H1 (cell line): ENCODE results near the gene TAS2R50. TPM values are rescaled to one million over a fixed set of nuclear protein-coding genes. Genes with fewer than 3 reads are reported as not detected.

ENCODE experiments used
- CTCF ChIA-PET: fragments of 300-600 bp; sonication (Branson Sonifier 250); formaldehyde crosslinking; loops from one replicate; lab custom pipeline; 2021; ENCODE audit not compliant: partially characterized antibody; lab: Charles Lee
- POLR2A ChIA-PET: fragments of 300-600 bp; sonication (Branson Sonifier 250); formaldehyde crosslinking; loops from one replicate; lab custom pipeline; 2021; ENCODE audit warnings: inconsistent platforms; ENCODE audit not compliant: partially characterized antibody; lab: Charles Lee
- DNase-seq, 2 experiments: peaks; one replicate each; pipeline versions ENCODE4 v3.0.0 to v3.0.0-alpha.2; 2010 to 2022; ENCODE audit warnings: low spot score in 2 of 2, low read depth in 1 of 2, mixed read lengths in 1 of 2
- FAIRE-seq: peaks from 2 replicates; lab custom pipeline; 2011; peaks lifted over from hg19 to GRCh38; lab: Jason Lieb, UNC
- H2AFZ ChIP-seq: 2 replicates; pipeline ENCODE4 v1.8.1; 2012; ENCODE audit warnings: low read length, inconsistent platforms
- H2AK5ac ChIP-seq: 2 replicates; pipeline ENCODE4 v1.6.1; 2013; ENCODE audit warnings: low read depth, low read length
- H2BK120ac ChIP-seq: replicated peaks from 2 replicates; pipeline ENCODE3; 2013; ENCODE audit warnings: low read depth, low read length, inconsistent platforms
- H2BK12ac ChIP-seq: 2 replicates; pipeline ENCODE4 v1.6.1; 2013; ENCODE audit warnings: low read depth, low read length
- H2BK15ac ChIP-seq: 2 replicates; pipeline ENCODE4 v1.6.1; 2013; ENCODE audit warnings: low read length
- H2BK20ac ChIP-seq: 2 replicates; pipeline ENCODE4 v1.6.1; 2013; ENCODE audit warnings: low read length
- H2BK5ac ChIP-seq: 2 replicates; pipeline ENCODE4 v1.6.1; 2013; ENCODE audit warnings: low read depth, low read length
- H3K14ac ChIP-seq: 2 replicates; pipeline ENCODE4 v1.6.1; 2013; ENCODE audit warnings: inconsistent platforms; ENCODE audit not compliant: insufficient read length
- H3K18ac ChIP-seq: 2 replicates; pipeline ENCODE4 v1.6.1; 2013; ENCODE audit warnings: low read length; ENCODE audit errors: extremely low read depth
- H3K23ac ChIP-seq: 2 replicates; pipeline ENCODE4 v1.6.1; 2013; ENCODE audit warnings: inconsistent platforms; ENCODE audit not compliant: insufficient read length
- H3K23me2 ChIP-seq: 2 replicates; pipeline ENCODE4 v1.6.1; 2013; ENCODE audit warnings: low read depth, low read length
- H3K27ac ChIP-seq: 2 replicates; pipeline ENCODE4 v1.6.1; 2011; ENCODE audit warnings: low read depth, low read length, inconsistent platforms
- H3K27me3 ChIP-seq, 4 experiments: replicated peaks in 1 of 4; 1 replicate in 1 of 4; 2 replicates in 3 of 4; pipeline versions ENCODE4 v1.6.1 to v1.8.1; 2011 to 2013; ENCODE audit warnings: low read length in 3 of 4, mild to moderate bottlenecking in 3 of 4, inconsistent platforms in 2 of 4, mixed read lengths in 2 of 4, moderate library complexity in 1 of 4; ENCODE audit not compliant: control insufficient read depth in 3 of 4, insufficient read depth in 3 of 4; ENCODE audit errors: extremely low read depth in 1 of 4
- H3K36me3 ChIP-seq, 4 experiments: 2 replicates each; pipeline versions ENCODE4 v1.6.1 to v1.8.1; 2011 to 2013; ENCODE audit warnings: mild to moderate bottlenecking in 4 of 4, low read length in 3 of 4, moderate library complexity in 2 of 4, control low read depth in 1 of 4, inconsistent platforms in 1 of 4; ENCODE audit not compliant: insufficient read depth in 4 of 4, control insufficient read depth in 2 of 4
- H3K4ac ChIP-seq: replicated peaks from 2 replicates; pipeline ENCODE3; 2013; ENCODE audit warnings: low read length, low read depth, mixed read lengths, inconsistent platforms; ENCODE audit not compliant: insufficient read length
- H3K4me1 ChIP-seq, 4 experiments: replicated peaks in 1 of 4; 1 replicate in 1 of 4; 2 replicates in 3 of 4; pipeline versions ENCODE4 v1.6.1 to v1.8.1; 2011 to 2013; ENCODE audit warnings: low read length in 3 of 4, inconsistent platforms in 2 of 4, mixed read lengths in 1 of 4; ENCODE audit not compliant: insufficient read depth in 4 of 4, control insufficient read depth in 3 of 4
- H3K4me2 ChIP-seq, 2 experiments: 2 replicates each; pipeline versions ENCODE4 v1.6.1 to v1.8.1; 2011 to 2013; ENCODE audit warnings: low read depth in 2 of 2, low read length in 2 of 2, control low read depth in 1 of 2, inconsistent platforms in 1 of 2, mild to moderate bottlenecking in 1 of 2; ENCODE audit not compliant: insufficient read depth in 1 of 2
- H3K4me3 ChIP-seq, 4 experiments: fragments of 200-600, 300-600 bp in 1 of 4; sonication (generic), shearing (Covaris generic), sonication (Bioruptor Twin) in 1 of 4; 2 replicates each; pipeline versions ENCODE4 v1.5.1 to v1.8.1; 2011 to 2016; ENCODE audit warnings: low read length in 4 of 4, low read depth in 3 of 4, control low read depth in 2 of 4, inconsistent platforms in 2 of 4, mild to moderate bottlenecking in 2 of 4, mixed read lengths in 1 of 4, moderate library complexity in 1 of 4; ENCODE audit not compliant: insufficient read depth in 2 of 4; ENCODE audit errors: extremely low read depth in 1 of 4
- H3K56ac ChIP-seq: replicated peaks from 2 replicates; pipeline ENCODE3; 2013; ENCODE audit warnings: low read depth, mild to moderate bottlenecking, mixed read lengths, low read length, inconsistent platforms; ENCODE audit not compliant: insufficient read length
- H3K79me1 ChIP-seq: 2 replicates; pipeline ENCODE4 v1.6.1; 2013; ENCODE audit warnings: low read depth, low read length, control low read depth
- H3K79me2 ChIP-seq, 2 experiments: 2 replicates each; pipeline versions ENCODE4 v1.6.1 to v1.8.1; 2012 to 2013; ENCODE audit warnings: low read length in 2 of 2, mild to moderate bottlenecking in 2 of 2, inconsistent platforms in 1 of 2; ENCODE audit not compliant: insufficient read depth in 2 of 2, control insufficient read depth in 1 of 2
- H3K9ac ChIP-seq, 4 experiments: replicated peaks in 1 of 4; 1 replicate in 1 of 4; 2 replicates in 3 of 4; pipeline versions ENCODE4 v1.6.1 to v1.8.1; 2011 to 2013; ENCODE audit warnings: low read depth in 3 of 4, low read length in 3 of 4, control low read depth in 2 of 4, mild to moderate bottlenecking in 2 of 4, moderate library complexity in 2 of 4, inconsistent platforms in 1 of 4; ENCODE audit errors: extremely low read depth in 1 of 4
- H3K9me3 ChIP-seq, 2 experiments: 2 replicates each; pipeline versions ENCODE4 v1.6.1 to v1.8.1; 2012 to 2013; ENCODE audit warnings: mild to moderate bottlenecking in 2 of 2, moderate library complexity in 2 of 2, control low read depth in 1 of 2, inconsistent platforms in 1 of 2, low read depth in 1 of 2, low read length in 1 of 2, mixed read lengths in 1 of 2; ENCODE audit not compliant: insufficient read depth in 2 of 2
- H4K20me1 ChIP-seq, 2 experiments: replicated peaks in 1 of 2; 2 replicates each; pipeline versions ENCODE3 to v1.8.1; 2011 to 2013; ENCODE audit warnings: inconsistent platforms in 2 of 2, low read length in 2 of 2, mild to moderate bottlenecking in 1 of 2; ENCODE audit not compliant: insufficient read depth in 2 of 2, control insufficient read depth in 1 of 2
- H4K5ac ChIP-seq: 2 replicates; pipeline ENCODE4 v1.6.1; 2013; ENCODE audit warnings: low read length, low read depth, mixed read lengths, inconsistent platforms; ENCODE audit not compliant: insufficient read length
- H4K8ac ChIP-seq: 2 replicates; pipeline ENCODE4 v1.8.0; 2013; ENCODE audit warnings: mild to moderate bottlenecking, moderate library complexity, low read length, inconsistent platforms; ENCODE audit not compliant: insufficient read depth; ENCODE audit errors: extremely low read depth
- H4K91ac ChIP-seq: replicated peaks from 2 replicates; pipeline ENCODE3; 2013; ENCODE audit warnings: low read length, mixed read lengths, inconsistent platforms; ENCODE audit not compliant: insufficient read length
- CREB1 ChIP-seq: IDR thresholded peaks from 2 replicates; pipeline ENCODE4 v1.6.1; 2012; ENCODE audit warnings: inconsistent platforms
- EP300 ChIP-seq, 2 experiments: IDR thresholded peaks; 1 replicate in 1 of 2; 2 replicates in 1 of 2; pipeline ENCODE4 v1.6.1; 2011 to 2012; ENCODE audit warnings: low read depth in 2 of 2, low read length in 2 of 2, mild to moderate bottlenecking in 2 of 2, borderline replicate concordance in 1 of 2, inconsistent platforms in 1 of 2, moderate library complexity in 1 of 2
- SIN3A ChIP-seq, 2 experiments: IDR thresholded peaks in 1 of 2; conservative IDR thresholded peaks in 1 of 2; 2 replicates each; pipeline ENCODE4 v1.6.1; 2011 to 2012; ENCODE audit warnings: low read length in 2 of 2, improper control_type of control experiment in 1 of 2, low read depth in 1 of 2, mild to moderate bottlenecking in 1 of 2
- WGBS, 2 experiments: shearing (Covaris generic) in 1 of 2; methylation state at CpG; one replicate each; pipeline versions ENCODE4 v1.1.6 to v1.1.7; 2013 to 2015; ENCODE audit warnings: low lambda C conversion rate in 2 of 2, mixed read lengths in 2 of 2, inconsistent platforms in 1 of 2, low coverage in 1 of 2, missing lambda C conversion rate in 1 of 2; ENCODE audit not compliant: insufficient replicate concordance in 2 of 2, insufficient coverage in 1 of 2, insufficient read length in 1 of 2; ENCODE audit errors: extremely low coverage in 1 of 2, missing lambda C conversion rate in 1 of 2; 5-methylcytosine and 5-hydroxymethylcytosine counted together
- polyA plus RNA-seq, 7 experiments: library from polyadenylated mRNA; depleted of rRNA in 3 of 7; stranded (reverse) in 5 of 7; unstranded in 2 of 7; fragments of >200 nt in 5 of 7; fragments of 200-250 nt in 2 of 7; gene quantifications; 1 replicate in 5 of 7; 2 replicates in 1 of 7; 4 replicates in 1 of 7; pipeline versions ENCODE4 v1.2.1 to v1.2.3, GENCODE V29; 2011 to 2013; ENCODE audit warnings: missing spikeins in 2 of 7, mixed read lengths in 2 of 7
- total RNA-seq: library from RNA; stranded (reverse); fragmentation: NEBNext Ultra II Directional; extraction: Animal tissue kit (Norgen Biotek cat#: 25700); gene quantifications from 2 replicates; pipeline ENCODE4 v1.2.1, GENCODE V29; 2021

TAS2R50 gene
- total and polyA plus RNA-seq, 2 of the 8 experiments (the other 6 are each of a cell fraction or from before 2014, with no cell fraction given) = 0.11 to 0.50 TPM

DNA sequence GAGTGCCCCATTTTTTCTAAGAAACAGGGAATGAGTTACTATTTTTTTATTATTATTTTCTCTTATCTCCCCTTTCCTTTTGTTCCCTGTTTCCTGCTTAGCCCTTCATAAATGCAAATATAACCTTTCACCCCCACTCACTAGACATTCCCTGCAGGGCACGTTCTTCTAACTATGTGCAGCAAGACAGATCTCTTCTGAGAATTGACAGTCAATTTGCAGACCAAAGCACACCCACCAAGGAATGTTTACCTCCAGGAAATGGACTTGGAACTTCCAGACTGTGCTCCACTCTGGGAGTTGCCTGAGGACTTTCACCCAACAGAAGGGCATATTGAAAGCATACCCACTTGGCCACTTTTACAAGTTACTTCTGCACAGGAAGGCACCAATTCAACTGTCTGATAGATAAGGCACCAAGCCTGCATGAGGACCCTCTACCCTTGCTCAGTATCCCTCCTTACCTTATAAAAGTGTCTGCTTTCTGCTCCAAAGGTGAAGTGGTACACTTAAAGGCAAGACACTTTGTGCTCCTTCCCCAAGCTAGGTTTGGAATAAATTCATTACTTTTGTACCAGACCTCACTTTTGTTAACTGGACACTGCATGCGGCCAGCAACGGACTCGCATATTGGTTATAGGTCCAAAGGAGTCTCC lies 29.2 kb upstream of the TAS2R50 start:
- Histone ChIP-seq H2BK12ac (no peak overlapping the region), H3K4ac (no peak overlapping the region), H2BK15ac (no peak overlapping the region), H3K27ac (no peak overlapping the region), H3K4me1 (no peaks in the 10 kb centered on the region), H3K9me3 (no peaks in the 10 kb centered on the region), H3K4me2 (no peak overlapping the region), H3K56ac (no peak overlapping the region), H3K14ac (no peak overlapping the region), H4K20me1 (no peaks in the 10 kb centered on the region), H2BK20ac (no peak overlapping the region), H3K9ac (no peak overlapping the region), H3K79me1 (no peaks in the 10 kb centered on the region), H3K4me3 (no peak overlapping the region), H3K23me2 (no peaks in the 10 kb centered on the region), H2BK5ac (no peak overlapping the region), H4K8ac (no peak overlapping the region), H3K27me3 (no peaks in the 10 kb centered on the region), H4K5ac (no peak overlapping the region), H2BK120ac (no peak overlapping the region), H3K18ac (no peak overlapping the region), H4K91ac (no peak overlapping the region), H2AK5ac (no peak overlapping the region), H3K23ac (no peak overlapping the region), H3K36me3 (no peaks in the 10 kb centered on the region), H2AFZ (no peak overlapping the region), H3K79me2 (no peaks in the 10 kb centered on the region)
- ChIA-PET POLR2A (no interaction called here), CTCF (no interaction called here)
- DNase-seq (no peak), FAIRE-seq (no peak)
- 93% methylated on average over 4 of the region's 4 CpGs; no CpG with 5 or more reads in 1 of the 2 experiments for WGBS, 2 experiments
- TF ChIP-seq SIN3A (conservative IDR thresholded peaks at IDR 0.05 in 1 of 2, IDR thresholded peaks at IDR 0.05 in 1 of 2; ENCODE audit: low read depth in 1 of 2, low read length in 2 of 2) = no peak
- no peak for TF ChIP-seq EP300 (IDR thresholded peaks at IDR 0.05; ENCODE audit: borderline replicate concordance in 1 of 2, low read depth in 2 of 2, low read length in 2 of 2)
- no peak for TF ChIP-seq CREB1
